NCI-H345 (cell line): ENCODE results near the gene KLHL2.
"Not testable (repeated sequence)": the region's sequence is repeated elsewhere in the genome, so short reads cannot be mapped to it uniquely, and the experiment has no call there.

Experiments
- DNase-seq: peaks from one replicate; lab custom pipeline; 2025; lab: John Stamatoyannopoulos, UW

The KLHL2 gene

DNA sequence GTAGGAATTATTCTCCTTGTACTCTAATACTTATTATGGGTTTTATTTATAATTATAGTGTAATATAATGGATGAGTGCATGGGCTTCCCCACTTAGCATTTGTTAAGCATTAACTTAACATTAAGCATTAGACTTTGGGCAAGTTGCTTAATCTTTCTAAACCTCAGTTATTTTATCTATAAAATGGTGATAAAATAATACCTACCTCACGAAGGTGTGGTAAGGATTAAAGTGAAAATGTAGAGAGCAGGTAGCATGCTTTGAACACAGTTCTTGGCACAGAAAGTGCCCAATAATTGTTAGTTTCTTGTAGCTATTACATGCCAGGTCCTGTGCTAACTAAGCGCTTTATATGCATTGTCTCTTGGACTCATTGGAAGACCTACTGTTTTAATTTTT is 122.7 kb downstream of the KLHL2 start:
- DNase-seq = no peak

DNA sequence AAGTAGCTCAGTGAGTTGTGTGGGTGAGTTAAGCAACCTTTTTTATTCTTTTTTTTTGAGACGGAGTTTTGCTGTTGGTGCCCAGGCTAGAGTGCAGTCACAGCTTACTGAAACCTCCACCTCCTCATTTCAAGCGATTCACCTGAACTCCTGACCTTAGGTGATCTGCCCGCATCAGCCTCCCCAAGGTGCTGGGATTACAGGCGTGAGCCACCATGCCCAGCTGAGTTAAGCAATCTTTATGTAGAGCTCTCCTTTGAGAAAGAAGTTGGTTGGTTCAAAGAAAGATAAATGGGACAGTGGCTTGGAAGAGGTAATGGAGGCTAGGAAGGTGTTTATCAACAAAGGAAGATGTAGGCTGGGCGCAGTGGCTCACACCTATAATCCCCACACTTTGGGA is 123.3 kb downstream of the KLHL2 start:
- no peak for DNase-seq

DNA sequence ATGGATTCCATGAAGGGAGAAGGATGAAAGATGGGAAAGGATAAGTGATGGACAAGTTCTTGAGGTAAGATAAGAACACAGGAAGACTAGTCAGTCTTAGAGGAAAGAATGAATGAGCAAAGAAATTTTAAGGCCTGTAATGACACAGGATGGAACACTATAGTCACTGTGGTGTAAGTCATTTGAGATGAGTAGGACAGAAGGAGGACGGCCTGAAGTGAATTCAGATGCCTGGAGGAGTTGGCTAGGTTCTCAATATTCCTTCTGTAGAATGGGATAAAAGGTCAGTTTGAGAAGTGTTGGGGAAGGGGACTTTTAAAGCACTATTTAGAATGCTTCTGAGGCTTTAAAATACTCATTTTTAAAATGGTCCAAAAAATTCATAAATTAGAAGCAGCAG is 124.0 kb downstream of the KLHL2 start:
- no peak for DNase-seq

DNA sequence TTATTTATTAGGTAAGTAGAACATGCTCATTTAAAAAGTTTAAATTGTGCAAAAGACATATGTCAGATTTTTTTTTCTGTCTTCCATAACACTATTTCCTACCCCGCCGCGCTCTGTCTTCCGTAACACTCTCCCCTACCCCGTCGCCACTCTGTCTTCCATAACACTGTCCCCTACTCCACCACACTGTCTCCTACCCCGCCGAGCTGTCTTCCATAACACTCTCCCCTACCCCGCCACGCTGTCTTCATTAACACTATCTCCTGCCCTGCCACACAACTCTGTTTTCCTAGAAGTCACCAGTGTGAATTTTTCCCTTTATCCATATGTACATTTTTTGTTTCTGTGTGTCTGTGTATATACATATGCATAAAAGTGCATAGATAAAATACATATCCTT is 124.5 kb downstream of the KLHL2 start:
- no peak for DNase-seq

DNA sequence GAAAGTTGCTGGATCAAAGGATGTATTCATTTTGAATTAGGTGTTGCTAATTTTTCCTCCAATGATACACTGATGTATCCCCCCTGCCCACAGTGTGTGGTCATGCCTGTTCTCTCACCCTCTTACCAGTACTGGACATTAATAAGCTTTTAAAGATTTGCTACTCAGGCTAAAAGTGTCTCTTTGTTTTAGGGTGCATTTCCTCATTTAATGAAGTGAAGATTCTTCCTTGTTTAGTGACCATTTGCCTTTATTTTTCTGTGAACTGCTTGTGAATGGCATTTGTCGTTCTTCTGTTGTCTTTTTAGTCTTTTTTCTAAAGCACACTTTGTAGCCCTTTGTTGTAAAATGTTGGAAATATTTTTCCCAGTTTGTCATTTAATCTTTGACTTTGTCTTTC is 125.1 kb downstream of the KLHL2 start:
- no peak for DNase-seq

DNA sequence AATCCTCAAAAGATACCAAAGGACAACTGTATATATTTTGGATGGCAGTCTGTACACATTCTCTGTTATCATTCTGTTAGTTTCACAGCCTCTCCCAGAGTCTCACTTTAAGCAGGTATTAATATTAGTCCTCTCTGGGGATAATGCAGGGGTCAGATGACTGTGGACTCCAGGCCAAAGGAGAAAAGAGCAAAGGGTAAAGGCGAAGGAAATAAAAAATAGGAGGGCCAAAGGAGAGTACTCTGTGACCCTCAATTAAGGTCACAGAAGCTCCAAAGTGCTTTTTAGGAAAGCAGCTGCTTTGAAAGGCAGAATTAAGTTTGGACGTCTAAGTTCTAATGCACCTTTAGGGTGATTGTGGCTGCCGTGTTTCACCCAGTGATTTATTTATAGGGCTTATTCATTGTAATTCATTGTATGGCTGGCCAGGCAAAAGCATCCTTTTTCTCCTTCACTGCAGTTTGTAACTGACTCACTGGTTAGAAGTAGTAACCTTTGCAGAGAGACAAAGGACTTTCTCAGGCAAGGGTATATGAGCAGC is 127.9 kb downstream of the KLHL2 start:
- no peak for DNase-seq

DNA sequence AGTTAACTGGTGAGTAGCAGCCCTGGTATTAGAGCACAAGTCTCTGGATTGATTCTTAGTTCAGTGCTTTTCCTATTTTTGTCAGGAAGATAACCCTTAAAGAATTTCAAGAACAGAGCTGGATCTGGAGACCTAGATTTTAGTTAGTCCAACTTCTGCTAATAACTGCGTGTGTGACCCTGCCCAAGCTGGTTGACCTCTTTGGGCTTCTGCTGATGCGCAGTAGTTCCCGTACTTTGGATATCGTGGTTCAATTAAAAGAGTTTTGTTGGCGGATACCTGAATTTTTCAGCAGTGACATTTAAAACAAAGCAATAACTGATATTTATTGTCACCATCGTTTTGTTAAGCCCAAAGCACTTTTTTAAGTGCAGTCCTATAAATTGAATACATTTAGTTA is 129.4 kb downstream of the KLHL2 start:
- no peak for DNase-seq

DNA sequence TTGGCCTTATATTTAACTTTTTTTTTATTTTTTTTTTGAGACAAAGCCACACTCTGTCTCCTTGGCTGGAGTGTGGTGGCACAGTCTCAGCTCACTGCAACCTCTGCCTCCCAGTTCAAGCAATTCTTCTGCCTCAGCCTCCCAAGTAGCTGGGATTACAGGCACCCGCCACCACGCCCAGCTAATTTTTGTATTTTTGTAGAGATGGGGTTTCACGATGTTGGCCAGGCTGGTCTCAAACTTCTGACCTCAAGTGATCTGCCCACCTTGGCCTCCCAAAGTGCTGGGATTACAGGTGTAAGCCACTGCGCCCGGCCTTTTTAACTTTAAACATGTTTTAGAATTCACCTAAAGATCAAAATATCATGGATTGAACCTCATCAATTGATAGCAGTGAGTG is 135.0 kb downstream of the KLHL2 start:
- DNase-seq = not testable (repeated sequence)

DNA sequence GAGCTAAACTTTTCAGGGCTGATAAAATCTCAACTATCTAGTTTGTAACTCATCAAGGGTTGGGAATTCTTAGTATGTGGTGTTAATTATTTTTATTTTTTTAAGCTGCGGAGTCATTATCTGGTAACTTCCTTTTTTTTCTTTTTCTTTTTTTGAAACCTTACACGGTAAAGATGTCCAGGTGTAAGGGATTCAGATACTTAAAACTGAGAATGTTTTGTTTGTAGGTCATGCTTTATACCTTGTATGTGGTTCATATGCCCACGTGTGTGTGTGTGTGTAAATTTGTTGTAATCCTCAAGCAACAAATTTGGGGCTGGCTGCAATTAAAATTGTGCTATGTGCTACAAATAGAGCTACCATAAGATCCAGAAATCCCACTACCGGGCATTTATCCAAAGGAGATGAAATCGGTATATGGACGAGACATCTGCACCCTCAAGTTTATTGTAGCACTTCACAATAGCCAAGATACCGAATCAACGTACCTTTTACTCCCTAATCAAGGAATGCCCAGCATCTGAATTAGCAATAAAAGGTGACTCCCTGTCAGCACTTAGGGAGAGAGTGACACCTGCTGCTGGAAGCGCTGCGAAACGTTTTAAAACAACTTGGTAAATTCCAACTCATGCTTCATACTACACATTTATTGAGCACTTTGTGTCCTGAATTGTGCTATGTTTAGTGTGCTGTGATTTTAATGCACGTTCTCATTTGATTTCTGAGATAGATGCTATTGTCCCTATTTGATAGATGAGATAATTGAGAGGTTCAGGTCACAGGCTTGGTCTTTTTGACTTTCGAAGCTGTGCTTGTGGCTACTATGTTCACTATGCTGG is 136.2 kb downstream of the KLHL2 start:
- peak; percentile 27 for DNase-seq

DNA sequence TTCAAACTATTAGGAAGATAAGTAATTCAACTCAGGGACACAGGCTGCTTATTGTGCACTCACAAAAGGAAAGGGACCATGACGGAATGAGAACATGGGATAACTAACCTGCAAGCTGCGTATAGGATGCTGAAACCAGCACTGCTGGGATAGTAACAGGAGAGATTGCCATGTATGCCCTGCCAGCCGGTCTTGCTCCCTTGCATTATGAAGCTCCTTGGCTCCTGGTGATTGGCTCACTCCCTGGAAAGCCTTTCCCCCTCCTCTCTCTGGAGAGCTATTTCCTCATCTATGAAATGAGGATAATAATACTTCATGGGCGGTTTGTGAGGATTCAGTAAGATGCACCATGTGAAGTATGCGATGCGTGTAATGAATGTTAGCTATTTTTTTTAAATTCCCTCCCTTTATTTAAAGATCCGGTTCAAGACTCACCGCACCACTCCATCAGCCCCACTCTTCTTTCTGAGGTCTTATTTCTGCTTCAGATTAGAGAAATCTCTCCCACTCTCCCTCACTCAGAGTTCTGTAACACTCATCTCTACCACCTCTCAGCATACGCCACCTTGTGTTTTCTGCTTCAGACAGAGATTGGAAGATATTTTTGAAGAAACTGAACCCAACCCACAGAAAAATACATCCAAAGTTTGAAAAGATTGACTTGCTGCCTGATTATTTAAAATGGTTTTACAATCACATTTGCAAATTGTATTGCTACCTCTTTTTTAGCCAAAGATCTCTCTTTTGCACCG is 138.5 kb downstream of the KLHL2 start:
- no peak for DNase-seq

DNA sequence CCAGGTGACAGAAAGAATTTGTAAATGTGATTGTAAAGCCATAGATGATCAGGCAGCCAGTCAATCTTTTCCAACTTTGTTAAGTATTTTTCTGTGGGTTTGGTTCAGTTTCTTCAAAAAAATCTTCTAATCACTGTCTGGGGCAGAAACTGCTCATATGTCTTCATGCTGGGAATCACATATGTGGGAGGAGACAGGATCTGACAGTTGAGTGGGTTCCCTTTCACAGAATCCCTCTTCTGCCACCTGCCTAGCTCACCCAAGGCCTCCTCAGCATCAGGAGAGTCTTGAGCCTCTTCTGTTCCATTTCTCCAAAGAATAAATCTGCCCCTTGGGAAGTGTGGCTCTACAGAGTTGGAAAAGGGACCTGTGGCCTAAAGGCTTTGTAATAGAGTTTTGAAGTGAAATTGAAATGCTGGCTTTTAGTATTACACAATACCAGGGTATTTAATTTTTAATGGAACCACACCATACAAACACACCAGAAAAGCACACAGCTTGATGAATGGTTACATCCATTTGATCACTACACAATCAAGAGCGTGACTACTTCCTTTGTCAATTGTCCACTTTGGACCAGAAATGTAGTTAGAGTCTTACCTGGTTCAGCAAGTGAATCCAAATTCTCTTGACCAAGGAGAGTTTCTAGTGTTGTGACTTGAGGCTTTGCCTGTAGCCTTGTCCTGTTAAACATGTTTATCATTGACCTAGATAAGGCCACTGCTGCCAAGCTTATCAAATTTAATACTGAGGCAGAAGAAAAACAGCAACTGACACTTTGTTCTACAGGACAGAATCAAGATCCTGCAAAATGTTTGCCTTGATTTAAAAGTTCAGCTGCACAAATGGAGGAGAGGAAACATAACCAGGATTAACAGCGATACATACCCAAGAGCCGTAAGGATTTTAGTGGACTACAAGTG is 140.5 kb downstream of the KLHL2 start:
- no peak for DNase-seq

DNA sequence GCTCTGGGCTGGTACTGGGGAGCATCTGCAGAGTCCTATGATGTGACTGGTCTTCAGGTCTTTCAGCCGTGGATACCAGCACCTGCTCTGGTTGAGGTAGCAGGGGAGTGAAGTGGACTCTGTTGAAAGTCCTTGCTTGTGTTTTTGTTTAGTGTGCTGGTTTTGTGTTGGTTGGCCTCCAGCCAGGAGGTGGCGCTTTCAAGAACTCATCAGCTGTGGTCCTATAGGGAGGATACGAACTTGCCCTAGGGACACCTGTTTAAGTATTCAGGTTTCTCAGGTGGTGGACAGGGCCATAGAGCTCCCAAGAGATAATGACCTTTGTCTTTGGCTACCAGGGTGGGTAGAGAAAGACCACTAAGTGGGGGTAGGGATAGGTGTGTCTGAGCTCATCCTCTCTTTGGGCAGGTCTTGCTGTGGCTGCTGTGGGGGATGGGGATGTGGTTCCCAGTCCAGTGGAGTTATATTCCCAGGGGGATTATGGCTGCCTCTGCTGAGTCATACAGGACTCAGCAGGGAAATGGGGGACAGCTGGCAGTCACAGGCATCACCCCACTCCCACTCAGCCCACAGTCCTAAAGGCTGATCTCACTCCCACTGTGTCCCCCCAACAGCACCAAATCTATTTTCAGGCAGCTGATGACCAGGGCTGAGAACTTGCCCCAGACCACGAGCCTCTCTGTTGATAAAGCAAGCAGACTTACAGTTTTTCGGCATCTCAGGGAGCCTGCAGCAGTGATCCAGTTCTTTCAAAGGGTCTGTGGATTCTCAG is 144.2 kb downstream of the KLHL2 start:
- DNase-seq = no peak

DNA sequence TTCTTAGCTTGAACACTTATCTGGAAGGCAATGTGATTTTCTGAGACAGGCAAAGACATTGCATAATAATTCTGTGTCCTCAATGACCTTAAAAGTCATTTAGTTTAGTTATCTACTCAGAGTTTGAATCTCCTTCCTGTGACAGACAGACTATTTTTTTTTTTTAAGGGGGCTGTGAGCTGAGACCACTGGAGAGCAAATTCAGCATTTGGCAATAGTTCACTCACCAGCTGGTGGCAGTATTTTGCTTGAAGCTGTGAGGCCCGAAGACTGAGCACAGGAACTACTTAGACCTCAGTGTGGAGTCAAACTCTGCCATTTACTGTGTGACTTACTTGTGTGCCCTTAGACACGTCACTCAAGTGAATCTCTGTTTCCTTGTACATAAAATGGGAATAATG is 148.5 kb downstream of the KLHL2 start:
- peak; percentile 63 for DNase-seq

DNA sequence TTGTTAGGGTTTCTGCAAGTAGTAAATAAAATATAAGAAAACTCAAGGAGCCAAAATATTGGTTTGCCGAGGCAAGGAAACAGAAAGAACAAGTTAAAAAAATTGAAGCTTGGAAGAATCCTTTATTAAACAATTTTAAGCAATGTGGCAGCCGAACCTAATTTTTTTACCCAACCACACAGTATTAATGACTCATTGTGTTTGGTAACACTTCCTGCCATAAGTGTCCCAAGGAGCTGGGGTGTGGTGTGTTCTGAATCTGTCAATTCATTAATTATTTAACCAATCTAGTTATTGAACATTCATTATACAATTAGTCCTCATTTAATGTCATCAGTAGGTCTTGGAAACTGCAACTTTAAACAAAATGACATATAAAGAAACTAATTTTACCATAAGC is 152.1 kb downstream of the KLHL2 start:
- DNase-seq = no peak

DNA sequence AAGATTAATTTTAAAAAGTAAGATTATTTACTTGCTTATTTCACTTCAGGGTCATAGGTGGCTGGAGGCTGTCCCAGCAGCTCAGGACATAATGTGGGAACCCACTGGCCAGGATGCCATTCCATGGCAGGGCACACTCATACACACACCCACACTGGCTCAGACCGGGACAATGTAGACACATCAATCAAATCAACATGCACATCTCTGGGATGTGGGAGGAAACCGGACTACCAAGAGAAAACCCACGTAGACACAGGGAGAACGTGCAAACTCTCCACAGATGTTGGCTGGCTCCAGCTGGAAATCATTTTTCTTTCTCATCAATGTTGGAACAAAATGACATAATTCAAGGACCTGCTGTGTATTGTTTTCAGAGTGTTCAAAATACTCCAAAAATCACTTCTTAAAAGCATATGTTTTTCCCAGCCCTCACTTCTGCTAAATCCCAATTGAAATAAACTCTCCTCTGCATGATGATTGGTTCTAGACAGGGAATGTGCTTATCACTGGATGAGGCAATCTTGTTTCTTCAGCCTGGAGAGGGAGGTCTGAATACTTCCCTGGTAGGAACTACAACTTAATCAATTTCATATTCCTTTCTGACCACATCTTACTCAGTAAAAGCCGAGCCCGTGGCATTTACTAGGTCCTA is 152.8 kb downstream of the KLHL2 start:
- DNase-seq = no peak

DNA sequence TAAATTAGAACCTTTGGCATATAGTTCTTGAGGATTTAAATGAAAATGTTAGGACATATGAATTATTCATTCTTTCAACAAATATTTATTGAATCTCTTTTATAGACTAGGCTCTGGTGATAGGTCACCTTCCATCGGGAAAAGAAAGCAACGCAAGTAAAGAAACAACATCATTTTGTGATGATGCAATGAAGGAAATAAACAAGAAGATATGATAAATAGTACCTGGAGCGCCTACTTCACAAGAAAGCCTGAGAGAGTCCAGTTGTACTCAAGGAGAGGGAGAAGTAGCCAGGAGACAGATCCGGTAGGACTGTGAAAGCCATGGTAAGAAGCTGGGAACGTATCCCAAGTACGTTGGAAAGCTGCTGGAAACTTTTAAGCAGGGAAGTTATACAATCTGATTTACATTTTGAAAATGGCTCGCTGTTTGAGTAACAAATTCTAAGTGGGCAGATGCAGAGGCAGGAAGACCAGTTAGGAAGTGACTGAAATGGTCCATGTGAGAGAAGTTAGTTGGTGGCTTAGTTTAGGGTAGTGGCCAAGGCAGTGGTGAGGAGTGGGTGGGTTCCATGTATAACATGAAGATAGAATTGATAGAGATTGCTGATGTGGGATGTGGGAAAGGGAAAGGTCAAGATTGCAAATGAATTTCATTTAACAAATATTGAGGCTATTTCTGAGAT is 153.8 kb downstream of the KLHL2 start:
- no peak for DNase-seq

DNA sequence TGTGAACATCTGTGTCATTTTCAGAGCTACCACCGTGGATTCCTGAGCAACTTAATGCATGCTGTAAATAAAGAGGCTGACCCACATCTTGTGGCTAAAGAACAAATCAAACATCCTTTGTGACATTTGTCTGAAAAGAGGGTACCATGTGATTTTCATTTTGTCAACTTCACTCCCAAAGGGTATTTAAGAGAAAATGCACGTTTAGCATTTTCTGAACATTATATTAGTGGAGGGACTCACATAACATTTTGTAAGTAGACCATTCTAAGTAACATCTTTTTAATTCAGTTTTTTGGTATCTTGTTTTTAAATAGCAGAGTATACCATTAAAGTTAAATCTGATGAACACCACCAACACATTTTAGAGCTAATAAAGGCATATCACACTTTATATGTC is 154.4 kb downstream of the KLHL2 start:
- DNase-seq = no peak

DNA sequence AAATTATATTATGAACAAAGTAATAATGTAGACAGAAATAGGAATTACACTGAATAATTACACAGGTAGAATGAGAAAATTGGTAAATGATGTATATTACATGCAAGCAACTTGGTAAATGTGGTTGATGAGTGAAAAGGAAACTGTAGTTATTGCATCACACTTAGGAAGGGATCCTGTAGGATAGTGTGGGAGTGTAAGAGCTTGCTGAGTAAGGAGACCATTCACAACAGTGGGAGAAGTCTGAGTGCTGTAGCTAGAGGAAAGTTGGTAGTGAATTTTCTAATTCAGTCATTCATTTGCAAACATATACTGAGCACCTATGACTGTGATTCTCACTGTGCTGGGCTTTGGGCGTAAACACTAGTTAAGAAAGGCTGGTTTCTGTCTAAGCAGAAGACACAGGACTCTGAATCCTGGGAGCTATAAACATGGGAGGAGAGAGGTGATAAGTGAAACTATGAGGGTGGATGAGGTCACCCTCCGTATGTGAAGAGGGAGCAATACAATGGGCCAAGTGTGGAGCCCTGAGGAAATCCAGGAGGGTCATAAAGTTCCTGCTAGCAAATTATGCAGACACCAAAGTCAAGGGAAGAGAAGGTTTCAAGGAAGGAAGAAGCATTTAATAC is 157.2 kb downstream of the KLHL2 start:
- DNase-seq = no peak

DNA sequence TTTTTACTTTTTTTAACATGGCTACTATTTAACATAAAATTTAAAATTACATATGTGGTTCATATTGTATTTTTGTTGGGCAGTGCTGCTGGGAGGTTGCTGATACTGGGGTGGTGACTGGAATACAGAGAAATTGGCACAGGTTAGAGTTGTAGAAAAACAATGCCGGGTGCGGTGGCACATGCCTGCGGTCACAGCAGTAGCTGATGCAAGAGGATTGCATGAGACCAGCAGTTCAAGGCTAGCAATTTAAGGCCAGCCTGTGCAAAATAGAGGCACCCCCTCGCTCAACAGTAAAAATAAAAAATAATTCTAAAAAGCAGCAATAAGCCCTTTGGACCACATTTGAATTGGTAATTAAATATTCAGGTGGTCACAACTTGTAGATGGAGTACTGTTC is 159.7 kb downstream of the KLHL2 start:
- no peak for DNase-seq

DNA sequence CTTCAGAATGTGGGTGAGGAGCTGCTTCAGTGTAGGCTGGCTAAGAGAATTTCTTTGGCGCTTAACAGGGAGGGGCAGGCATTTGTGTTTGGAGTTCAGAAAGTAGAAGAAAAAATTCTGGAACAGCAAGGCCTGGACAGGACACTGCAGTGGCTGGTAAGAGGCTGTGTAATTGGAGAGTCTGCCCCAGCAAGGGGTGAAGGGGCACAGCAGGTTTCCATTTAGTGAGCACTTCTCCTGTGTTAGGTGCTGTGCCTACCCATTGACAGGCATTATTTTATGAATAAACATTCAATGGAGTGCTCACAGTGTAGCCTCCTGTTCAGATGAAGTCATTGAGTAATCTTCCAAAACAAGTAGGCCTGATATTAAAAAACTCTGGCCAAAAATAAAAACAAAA is 160.8 kb downstream of the KLHL2 start:
- DNase-seq = peak; percentile 79
